Smooth muscle cell (in vitro differentiated cells): Measurements from ENCODE around the gene FARS2. TPM values are rescaled to one million over a fixed set of nuclear protein-coding genes. Genes with fewer than 3 reads are reported as not detected.

Source experiments
- DNase-seq: peaks from one replicate; lab custom pipeline; 2025; ENCODE audit not compliant: unreplicated experiment; lab: John Stamatoyannopoulos, UW
- H2AFZ ChIP-seq: fragments of 200-600 bp; sonication (generic); 2 replicates; pipeline ENCODE4 v1.6.0; 2016; ENCODE audit warnings: antibody characterized with exemption, low read depth, mild to moderate bottlenecking
- H3F3A ChIP-seq: fragments of 200-600 bp; sonication (generic); 2 replicates; pipeline ENCODE4 v1.6.0; 2017; ENCODE audit warnings: antibody characterized with exemption, low read depth
- H3K27ac ChIP-seq: fragments of 200-600 bp; sonication (generic); 2 replicates; pipeline ENCODE4 v1.5.1; 2016; ENCODE audit warnings: low read depth, mild to moderate bottlenecking
- H3K27me3 ChIP-seq: fragments of 200-600 bp; sonication (generic); 2 replicates; pipeline ENCODE4 v1.6.1; 2016; ENCODE audit warnings: low read depth, mild to moderate bottlenecking
- H3K36me3 ChIP-seq: fragments of 200-600 bp; sonication (generic); 2 replicates; pipeline ENCODE4 v1.5.1; 2016; ENCODE audit warnings: low read depth
- H3K4me1 ChIP-seq: fragments of 200-600 bp; sonication (generic); 2 replicates; pipeline ENCODE4 v1.5.1; 2016; ENCODE audit warnings: low read depth
- H3K4me2 ChIP-seq: fragments of 200-600 bp; sonication (generic); 2 replicates; pipeline ENCODE4 v1.6.0; 2016; ENCODE audit warnings: mild to moderate bottlenecking
- H3K4me3 ChIP-seq: fragments of 200-600 bp; sonication (generic); 2 replicates; pipeline ENCODE4 v1.5.1; 2016; ENCODE audit warnings: mild to moderate bottlenecking
- H3K79me2 ChIP-seq: fragments of 200-600 bp; sonication (generic); 2 replicates; pipeline ENCODE4 v1.6.0; 2016; ENCODE audit warnings: low read depth, mild to moderate bottlenecking
- H3K9ac ChIP-seq: fragments of 200-600 bp; sonication (generic); 2 replicates; pipeline ENCODE4 v1.6.0; 2016; ENCODE audit warnings: low read depth
- H3K9me3 ChIP-seq: fragments of 200-600 bp; sonication (generic); replicated peaks from 2 replicates; pipeline ENCODE4 v1.5.1; 2016; ENCODE audit warnings: low read depth
- H4K20me1 ChIP-seq: fragments of 200-600 bp; sonication (generic); 2 replicates; pipeline ENCODE4 v1.6.0; 2016; ENCODE audit warnings: low read depth
- CTCF ChIP-seq: fragments of 200-600 bp; sonication (generic); IDR thresholded peaks from 2 replicates; pipeline ENCODE4 v1.5.1; 2017; ENCODE audit warnings: borderline replicate concordance, mild to moderate bottlenecking, antibody characterized with exemption; ENCODE audit not compliant: insufficient read depth, poor library complexity, severe bottlenecking
- WGBS: methylation state at CpG from one replicate; pipeline ENCODE4 v1.1.7; 2016; ENCODE audit warnings: low lambda C conversion rate; 5-methylcytosine and 5-hydroxymethylcytosine counted together
- polyA plus RNA-seq: library from polyadenylated mRNA; unstranded; fragments of >200 nt; fragmentation: Nextera tagmentation; extraction: Ambion mirVana; gene quantifications from 2 replicates; pipeline ENCODE4 v1.2.1, GENCODE V29; 2016
- total RNA-seq: library from RNA; depleted of rRNA; stranded (reverse); fragments of >200 nt; gene quantifications from 2 replicates; pipeline ENCODE4 v1.2.3, GENCODE V29; 2014

FARS2 gene
- total and polyA plus RNA-seq, 2 experiments from 2014 or later, result 9.6 to 13.2 TPM

GRCh38 chr6:5569491-5569890, 308.2 kb downstream of the FARS2 start:
- H3K9me3 ChIP-seq, result no peaks in the 10 kb centered on the region
- H4K20me1 ChIP-seq, result peaks cover 40% of the 10 kb centered on the region
- H2AFZ ChIP-seq, result no peak overlapping the region
- no peaks in the 10 kb centered on the region for H3K36me3 ChIP-seq
- H3K4me3 ChIP-seq, result no peak overlapping the region
- no peaks in the 10 kb centered on the region for H3K4me1 ChIP-seq
- no peak for TF ChIP-seq CTCF
- 93% methylated on average over 2 of the region's 2 CpGs for WGBS
- no peaks in the 10 kb centered on the region for H3K79me2 ChIP-seq
- no peak overlapping the region for H3K4me2 ChIP-seq
- DNase-seq, result no peak
- H3K27ac ChIP-seq, result no peak overlapping the region
- no peaks in the 10 kb centered on the region for H3F3A ChIP-seq
- H3K9ac ChIP-seq, result no peak overlapping the region
- H3K27me3 ChIP-seq, result no peaks in the 10 kb centered on the region

- Histone ChIP-seq H3K9ac (no peak overlapping the region), H3K79me2 (no peaks in the 10 kb centered on the region), H2AFZ (no peak overlapping the region), H3K27me3 (no peaks in the 10 kb centered on the region), H3K9me3 (no peaks in the 10 kb centered on the region), H3K27ac (no peak overlapping the region), H3F3A (no peaks in the 10 kb centered on the region), H3K4me3 (no peak overlapping the region), H3K4me1 (no peaks in the 10 kb centered on the region), H4K20me1 (peaks cover 38% of the 10 kb centered on the region), H3K36me3 (no peaks in the 10 kb centered on the region), H3K4me2 (no peak overlapping the region)
- WGBS, result 82% methylated on average over 6 of the region's 6 CpGs
- no peak for TF ChIP-seq CTCF
- DNase-seq, result no peak
Observed at GRCh38 chr6:5570641-5571040, 309.3 kb downstream of the FARS2 start.

- H4K20me1 ChIP-seq, result no peaks in the 10 kb centered on the region
- no peak overlapping the region for H3K4me2 ChIP-seq
- no peaks in the 10 kb centered on the region for H3K79me2 ChIP-seq
- TF ChIP-seq CTCF, result no peak
- H3K4me3 ChIP-seq, result no peak overlapping the region
- WGBS, result 94% methylated on average over 12 of the region's 12 CpGs
- no peaks in the 10 kb centered on the region for H3F3A ChIP-seq
- no peaks in the 10 kb centered on the region for H3K36me3 ChIP-seq
- H2AFZ ChIP-seq, result no peak overlapping the region
- no peaks in the 10 kb centered on the region for H3K27me3 ChIP-seq
- DNase-seq, result no peak
- no peaks in the 10 kb centered on the region for H3K4me1 ChIP-seq
- H3K9me3 ChIP-seq, result no peaks in the 10 kb centered on the region
- H3K27ac ChIP-seq, result no peak overlapping the region
- H3K9ac ChIP-seq, result no peak overlapping the region
Observed at GRCh38 chr6:5580736-5581581, 319.6 kb downstream of the FARS2 start.

GRCh38 chr6:5582762-5583161, 321.4 kb downstream of the FARS2 start:
- Histone ChIP-seq H3K27ac (no peak overlapping the region), H3K4me3 (no peak overlapping the region), H3F3A (no peaks in the 10 kb centered on the region), H3K9ac (no peak overlapping the region), H3K27me3 (no peaks in the 10 kb centered on the region), H2AFZ (no peak overlapping the region), H3K9me3 (no peaks in the 10 kb centered on the region), H3K4me2 (no peak overlapping the region), H4K20me1 (no peaks in the 10 kb centered on the region), H3K79me2 (no peaks in the 10 kb centered on the region), H3K4me1 (no peaks in the 10 kb centered on the region), H3K36me3 (no peaks in the 10 kb centered on the region)
- TF ChIP-seq CTCF, result no peak
- no peak for DNase-seq
